Measurements from ENCODE around the gene ZNF423.
"Not testable (repeated sequence)": the region's sequence is repeated elsewhere in the genome, so short reads cannot be mapped to it uniquely, and the experiment has no call there.

ZNF423 gene

GRCh38 chr16:49698931-49699840 is 156.7 kb downstream of the ZNF423 start:
- no peak for DNase-seq (ENCODE audit: low read depth in 1 of 2, low spot score in 1 of 2)

GRCh38 chr16:49698453-49698815 is 157.5 kb downstream of the ZNF423 start:
- no peak for DNase-seq (ENCODE audit: low read depth in 1 of 2, low spot score in 1 of 2)

GRCh38 chr16:49697631-49698452 is 158.1 kb downstream of the ZNF423 start:
- DNase-seq (ENCODE audit: low read depth in 1 of 2, low spot score in 1 of 2) = no peak

GRCh38 chr16:49696414-49697101 is 159.4 kb downstream of the ZNF423 start:
- no peak for DNase-seq (ENCODE audit: low read depth in 1 of 2, low spot score in 1 of 2)

GRCh38 chr16:49695782-49696413 is 160.0 kb downstream of the ZNF423 start:
- DNase-seq (ENCODE audit: low read depth in 1 of 2, low spot score in 1 of 2) = no peak

GRCh38 chr16:49693445-49693844 is 162.5 kb downstream of the ZNF423 start:
- DNase-seq (ENCODE audit: low read depth in 1 of 2, low spot score in 1 of 2) = no peak

GRCh38 chr16:49690778-49691177 is 165.1 kb downstream of the ZNF423 start:
- DNase-seq (ENCODE audit: low read depth in 1 of 2, low spot score in 1 of 2) = no peak

- DNase-seq (ENCODE audit: low read depth in 1 of 2, low spot score in 1 of 2) = no peak
These were observed 167.7 kb downstream of the ZNF423 start for GRCh38 chr16:49688036-49688697.

GRCh38 chr16:49687476-49688002 is 168.4 kb downstream of the ZNF423 start:
- no peak for DNase-seq (ENCODE audit: low read depth in 1 of 2, low spot score in 1 of 2)

GRCh38 chr16:49684696-49685095 is 171.2 kb downstream of the ZNF423 start:
- no peak for DNase-seq (ENCODE audit: low read depth in 1 of 2, low spot score in 1 of 2)

- DNase-seq (ENCODE audit: low read depth in 1 of 2, low spot score in 1 of 2) = no peak
These were observed 173.2 kb downstream of the ZNF423 start for GRCh38 chr16:49682577-49683165.

GRCh38 chr16:49681217-49681883 is 174.6 kb downstream of the ZNF423 start:
- DNase-seq (ENCODE audit: low read depth in 1 of 2, low spot score in 1 of 2) = no peak

GRCh38 chr16:49679095-49679494 is 176.8 kb downstream of the ZNF423 start:
- no peak for DNase-seq (ENCODE audit: low read depth in 1 of 2, low spot score in 1 of 2)

- DNase-seq (ENCODE audit: low read depth in 1 of 2, low spot score in 1 of 2) = not testable (repeated sequence)
These were observed 178.3 kb downstream of the ZNF423 start for GRCh38 chr16:49677661-49678060.

GRCh38 chr16:49675413-49675812 is 180.5 kb downstream of the ZNF423 start:
- no peak for DNase-seq (ENCODE audit: low read depth in 1 of 2, low spot score in 1 of 2)

- DNase-seq (ENCODE audit: low read depth in 1 of 2, low spot score in 1 of 2) = no peak
These were observed 180.9 kb downstream of the ZNF423 start for GRCh38 chr16:49674990-49675389.

- DNase-seq (ENCODE audit: low read depth in 1 of 2, low spot score in 1 of 2) = no peak
These were observed 181.5 kb downstream of the ZNF423 start for GRCh38 chr16:49674351-49674851.

- DNase-seq (ENCODE audit: low read depth in 1 of 2, low spot score in 1 of 2) = no peak
These were observed 182.5 kb downstream of the ZNF423 start for GRCh38 chr16:49673442-49673841.

- DNase-seq (ENCODE audit: low read depth in 1 of 2, low spot score in 1 of 2) = no peak
These were observed 183.2 kb downstream of the ZNF423 start for GRCh38 chr16:49672753-49673152.
